LNCaP clone FGC (cell line): ENCODE measurements around the gene ATE1.

Experiments used
- DNase-seq: peaks from one replicate; pipeline ENCODE4 v3.0.0-alpha.2; 2011; ENCODE audit warnings: low read depth
- H3K4me3 ChIP-seq: 2 replicates; pipeline ENCODE4 v1.5.1; 2011; ENCODE audit warnings: mild to moderate bottlenecking, low read depth, low read length, control low read depth
- CTCF ChIP-seq: IDR thresholded peaks from 2 replicates; pipeline ENCODE4 v1.5.1; 2012; ENCODE audit warnings: mild to moderate bottlenecking; ENCODE audit not compliant: control insufficient read depth, insufficient read depth; ENCODE audit errors: extremely low read depth

The ATE1 gene

GRCh38 chr10:121715076-121715475, 212.8 kb downstream of the ATE1 start:
- no peak overlapping the region for H3K4me3 ChIP-seq
- DNase-seq, result no peak
- TF ChIP-seq CTCF, result no peak

GRCh38 chr10:121713486-121713885, 214.3 kb downstream of the ATE1 start:
- H3K4me3 ChIP-seq, result no peak overlapping the region
- no peak for DNase-seq
- no peak for TF ChIP-seq CTCF

- DNase-seq, result no peak
Observed at GRCh38 chr10:121710971-121711370, 216.9 kb downstream of the ATE1 start.

GRCh38 chr10:121710207-121710606, 217.6 kb downstream of the ATE1 start:
- no peak overlapping the region for H3K4me3 ChIP-seq
- DNase-seq, result no peak
- TF ChIP-seq CTCF, result no peak

More at GRCh38 chr10:121710971-121711370, 216.9 kb downstream of the ATE1 start:
- TF ChIP-seq CTCF, result no peak
- no peak overlapping the region for H3K4me3 ChIP-seq

GRCh38 chr10:121709675-121710073, 218.2 kb downstream of the ATE1 start:
- H3K4me3 ChIP-seq, result no peak overlapping the region
- no peak for DNase-seq
- TF ChIP-seq CTCF, result no peak

- no peak overlapping the region for H3K4me3 ChIP-seq
- no peak for DNase-seq
- TF ChIP-seq CTCF, result no peak
Observed at GRCh38 chr10:121708728-121709674, 218.8 kb downstream of the ATE1 start.
